Astrocyte (in vitro differentiated cells and primary cell): ENCODE results near the gene GBA2. TPM values are rescaled to one million over a fixed set of nuclear protein-coding genes. Genes with fewer than 3 reads are reported as not detected.

ENCODE experiments used
- DNase-seq: peaks from one replicate; pipeline ENCODE4 v3.0.0-alpha.2; 2010; ENCODE audit warnings: low read depth
- FAIRE-seq: peaks from 2 replicates; lab custom pipeline; 2011; peaks lifted over from hg19 to GRCh38; lab: Jason Lieb, UNC
- H2AFZ ChIP-seq: 2 replicates; pipeline ENCODE4 v1.6.0; 2012; ENCODE audit warnings: low read depth, low read length, inconsistent platforms
- H3K27ac ChIP-seq: 2 replicates; pipeline ENCODE4 v1.5.1; 2011; ENCODE audit warnings: low read depth, low read length, inconsistent platforms
- H3K27me3 ChIP-seq: 2 replicates; pipeline ENCODE4 v1.6.0; 2011; ENCODE audit warnings: low read length, inconsistent platforms; ENCODE audit not compliant: insufficient read depth
- H3K36me3 ChIP-seq: 2 replicates; pipeline ENCODE4 v1.5.1; 2011; ENCODE audit warnings: low read length, inconsistent platforms; ENCODE audit not compliant: insufficient read depth
- H3K4me1 ChIP-seq: 2 replicates; pipeline ENCODE4 v1.5.1; 2011; ENCODE audit warnings: low read length, inconsistent platforms; ENCODE audit not compliant: insufficient read depth
- H3K4me2 ChIP-seq: 2 replicates; pipeline ENCODE4 v1.6.0; 2012; ENCODE audit warnings: low read length, inconsistent platforms
- H3K4me3 ChIP-seq: 2 replicates; pipeline ENCODE4 v1.5.1; 2011; ENCODE audit warnings: low read depth, mild to moderate bottlenecking, low read length, inconsistent platforms; ENCODE audit not compliant: insufficient read depth
- H3K79me2 ChIP-seq: 2 replicates; pipeline ENCODE4 v1.6.0; 2012; ENCODE audit warnings: mild to moderate bottlenecking, low read length, inconsistent platforms; ENCODE audit not compliant: insufficient read depth
- H3K9ac ChIP-seq: 2 replicates; pipeline ENCODE4 v1.6.0; 2012; ENCODE audit warnings: mild to moderate bottlenecking, low read length, inconsistent platforms
- H3K9me3 ChIP-seq: 2 replicates; pipeline ENCODE4 v1.5.1; 2012; ENCODE audit warnings: low read depth, mild to moderate bottlenecking, low read length, inconsistent platforms; ENCODE audit not compliant: insufficient read depth
- H4K20me1 ChIP-seq: 2 replicates; pipeline ENCODE4 v1.6.0; 2012; ENCODE audit warnings: low read length, inconsistent platforms; ENCODE audit not compliant: insufficient read depth
- H3K27ac Mint-ChIP-seq: one replicate; pipeline ENCODE4 v1.8.0; 2021; ENCODE audit warnings: mild to moderate bottlenecking, mixed read lengths; ENCODE audit not compliant: unreplicated experiment
- H3K27me3 Mint-ChIP-seq: one replicate; pipeline ENCODE4 v1.8.0; 2021; ENCODE audit warnings: low read depth, mixed read lengths; ENCODE audit not compliant: unreplicated experiment
- H3K36me3 Mint-ChIP-seq: one replicate; pipeline ENCODE4 v1.8.0; 2021; ENCODE audit warnings: low read depth, mixed read lengths; ENCODE audit not compliant: unreplicated experiment
- H3K4me1 Mint-ChIP-seq: one replicate; pipeline ENCODE4 v1.8.0; 2021; ENCODE audit warnings: low read depth, mixed read lengths; ENCODE audit not compliant: unreplicated experiment
- H3K4me3 Mint-ChIP-seq: one replicate; pipeline ENCODE4 v1.8.0; 2021; ENCODE audit warnings: mild to moderate bottlenecking, moderate library complexity, mixed read lengths; ENCODE audit not compliant: unreplicated experiment
- H3K9me3 Mint-ChIP-seq: one replicate; pipeline ENCODE4 v1.8.0; 2021; ENCODE audit warnings: mild to moderate bottlenecking, mixed read lengths; ENCODE audit not compliant: unreplicated experiment
- CTCF ChIP-seq: IDR thresholded peaks from 2 replicates; pipeline ENCODE4 v1.5.1; 2011; ENCODE audit warnings: low read depth, mild to moderate bottlenecking, inconsistent platforms, low read length, moderate library complexity; ENCODE audit not compliant: insufficient read depth
- EZH2 ChIP-seq: IDR thresholded peaks from 2 replicates; pipeline ENCODE4 v1.6.1; 2012; ENCODE audit warnings: mild to moderate bottlenecking, low read length, inconsistent platforms; ENCODE audit not compliant: insufficient read depth
- total RNA-seq: library from RNA; stranded (reverse); gene quantifications from 2 replicates; pipeline ENCODE4 v1.2.1, GENCODE V29; 2021

The GBA2 gene
- total RNA-seq, 1 donor from 2014 or later: 42.5 TPM

- Mint-ChIP-seq H3K4me1 (peaks cover 2% of the 10 kb centered on the region), H3K36me3 (peaks cover 21% of the 10 kb centered on the region), H3K27ac (no peak overlapping the region), H3K27me3 (no peaks in the 10 kb centered on the region), H3K9me3 (no peaks in the 10 kb centered on the region), H3K4me3 (no peak overlapping the region)
- FAIRE-seq: no peak
- Histone ChIP-seq H3K36me3 (peaks cover 65% of the 10 kb centered on the region), H3K4me1 (peaks cover 13% of the 10 kb centered on the region), H3K79me2 (peaks cover 23% of the 10 kb centered on the region), H3K4me2 (no peak overlapping the region), H3K9me3 (no peaks in the 10 kb centered on the region), H3K4me3 (no peak overlapping the region), H3K27ac (no peak overlapping the region), H2AFZ (no peak overlapping the region), H4K20me1 (peaks cover 64% of the 10 kb centered on the region), H3K27me3 (no peaks in the 10 kb centered on the region), H3K9ac (no peak overlapping the region)
- no peak for DNase-seq
- TF ChIP-seq EZH2 (no peak), CTCF (no peak)
Observed at GRCh38 chr9:35697486-35697885, 51.5 kb downstream of the GBA2 start.

DNA sequence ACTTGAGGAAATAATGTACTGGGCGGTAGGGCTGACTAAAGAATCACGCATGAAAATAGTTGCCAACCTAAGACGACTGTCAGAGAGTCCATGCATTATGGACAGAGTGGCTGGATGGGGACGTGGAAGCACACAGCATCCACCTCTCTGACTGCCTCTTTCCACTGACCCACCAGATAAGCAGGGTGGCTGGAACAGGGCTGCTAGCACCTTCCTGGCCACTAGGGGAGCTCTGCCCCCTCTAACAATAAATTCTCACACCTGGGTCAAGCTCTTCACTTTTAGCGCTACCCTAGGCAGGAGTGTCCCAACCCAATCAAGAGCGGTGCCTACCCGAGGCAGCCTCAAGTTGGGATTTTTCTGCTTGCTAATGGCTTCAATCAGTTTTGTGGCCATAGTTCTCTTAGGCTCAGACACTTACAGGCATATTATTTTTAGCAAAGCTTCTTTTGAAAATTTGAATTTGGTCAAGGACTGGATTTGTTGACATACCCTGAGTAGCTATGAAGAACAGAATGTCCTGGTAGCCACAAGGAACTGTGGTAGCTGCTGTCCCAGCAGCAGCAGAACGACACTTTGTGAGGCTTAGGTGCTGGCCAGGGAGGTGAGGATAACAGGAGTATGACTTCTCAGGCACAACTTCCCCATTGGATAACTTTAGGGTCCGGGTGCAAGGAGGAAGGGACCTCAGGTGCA is 52.4 kb downstream of the GBA2 start:
- Mint-ChIP-seq H3K4me1 (peaks cover 2% of the 10 kb centered on the region), H3K4me3 (peak overlapping the region; percentile 40), H3K27me3 (no peaks in the 10 kb centered on the region), H3K9me3 (no peaks in the 10 kb centered on the region), H3K27ac (peak overlapping the region; percentile 75), H3K36me3 (peaks cover 21% of the 10 kb centered on the region)
- FAIRE-seq (no peak), DNase-seq (no peak)
- H3K27me3 ChIP-seq: no peaks in the 10 kb centered on the region
- peaks cover 59% of the 10 kb centered on the region for H3K36me3 ChIP-seq
- no peak overlapping the region for H2AFZ ChIP-seq
- peaks cover 59% of the 10 kb centered on the region for H4K20me1 ChIP-seq
- no peak overlapping the region for H3K27ac ChIP-seq
- H3K4me3 ChIP-seq: no peak overlapping the region
- H3K79me2 ChIP-seq: peaks cover 18% of the 10 kb centered on the region
- no peak overlapping the region for H3K9ac ChIP-seq
- no peak overlapping the region for H3K4me2 ChIP-seq
- peaks cover 14% of the 10 kb centered on the region for H3K4me1 ChIP-seq
- peak; percentile 88 for TF ChIP-seq CTCF
- TF ChIP-seq EZH2: no peak
- no peaks in the 10 kb centered on the region for H3K9me3 ChIP-seq

- Histone ChIP-seq H3K27ac (peak overlapping the region; percentile 55), H3K4me3 (no peak overlapping the region), H3K36me3 (peaks cover 52% of the 10 kb centered on the region)
Observed at GRCh38 chr9:35695943-35696401, 53.1 kb downstream of the GBA2 start.

More at GRCh38 chr9:35695943-35696401, 53.1 kb downstream of the GBA2 start:
- H3K4me3 Mint-ChIP-seq: peak overlapping the region; percentile 27
- Histone ChIP-seq H3K9me3 (no peaks in the 10 kb centered on the region), H3K4me1 (peaks cover 16% of the 10 kb centered on the region), H3K79me2 (peaks cover 14% of the 10 kb centered on the region), H4K20me1 (peaks cover 53% of the 10 kb centered on the region), H3K27me3 (no peaks in the 10 kb centered on the region), H2AFZ (no peak overlapping the region), H3K4me2 (no peak overlapping the region), H3K9ac (no peak overlapping the region)
- peaks cover 2% of the 10 kb centered on the region for H3K4me1 Mint-ChIP-seq
- H3K27ac Mint-ChIP-seq: peak overlapping the region; percentile 75
- no peaks in the 10 kb centered on the region for H3K27me3 Mint-ChIP-seq
- peak; percentile 42 for DNase-seq
- no peak for FAIRE-seq
- no peaks in the 10 kb centered on the region for H3K9me3 Mint-ChIP-seq
- H3K36me3 Mint-ChIP-seq: peaks cover 21% of the 10 kb centered on the region
- no peak for TF ChIP-seq EZH2
